HepG2 (cell line): Measurements from ENCODE around the gene FAM111B. TPM values are rescaled to one million over a fixed set of nuclear protein-coding genes. Genes with fewer than 3 reads are reported as not detected.

Source experiments
- CHD4 ChIP-seq: fragments of 200-600 bp; sonication (generic); IDR thresholded peaks from 2 replicates; pipeline ENCODE4 v1.7.0; 2017; ENCODE audit warnings: mild to moderate bottlenecking, low read length, borderline replicate concordance
- CTCF ChIP-seq: sonication (generic); formaldehyde crosslinking; IDR thresholded peaks from 2 replicates; pipeline ENCODE4 v1.5.0; 2020; ENCODE audit warnings: mild to moderate bottlenecking, missing genetic modification reagents, moderate library complexity
- ERF ChIP-seq: IDR thresholded peaks from 2 replicates; pipeline ENCODE4 v1.6.1; 2018; ENCODE audit warnings: missing biosample characterization, missing genetic modification reagents
- HNF1B ChIP-seq: sonication (generic); formaldehyde crosslinking; IDR thresholded peaks from 2 replicates; pipeline ENCODE4 v1.5.1; 2020; ENCODE audit warnings: mild to moderate bottlenecking, moderate library complexity, missing genetic modification reagents
- JUNB ChIP-seq: sonication (generic); formaldehyde crosslinking; IDR thresholded peaks from 2 replicates; pipeline ENCODE4 v1.8.0; 2022; ENCODE audit warnings: missing genetic modification reagents, mild to moderate bottlenecking, borderline replicate concordance
- KAT7 ChIP-seq: IDR thresholded peaks from 2 replicates; pipeline ENCODE4 v1.6.1; 2018; ENCODE audit warnings: borderline replicate concordance, missing compliant biosample characterization
- KMT2A ChIP-seq: sonication (generic); formaldehyde crosslinking; IDR thresholded peaks from 2 replicates; pipeline ENCODE4 v1.4.0; 2020; ENCODE audit warnings: missing genetic modification reagents
- POGZ ChIP-seq: sonication (generic); formaldehyde crosslinking; IDR thresholded peaks from 2 replicates; pipeline ENCODE4 v1.4.0; 2020; ENCODE audit warnings: mild to moderate bottlenecking, missing genetic modification reagents
- PPARG ChIP-seq: conservative IDR thresholded peaks from 2 replicates; pipeline ENCODE4 v1.6.1; 2016; ENCODE audit warnings: missing biosample characterization, missing genetic modification reagents
- SRSF9 ChIP-seq: fragments of 200-400 bp; formaldehyde crosslinking; IDR thresholded peaks from 2 replicates; pipeline ENCODE4 v1.6.1; 2018; ENCODE audit warnings: borderline replicate concordance, mild to moderate bottlenecking, low read depth, low read length; ENCODE audit not compliant: insufficient read depth, poor library complexity, severe bottlenecking
- ZMAT3 ChIP-seq: sonication (generic); formaldehyde crosslinking; conservative IDR thresholded peaks from 2 replicates; pipeline ENCODE4 v1.7.0; 2021; ENCODE audit warnings: missing genetic modification reagents
- ZNF24 ChIP-seq: fragments of 450-650 bp; IDR thresholded peaks from 2 replicates; pipeline ENCODE4 v1.6.1; 2017; ENCODE audit warnings: antibody characterized with exemption, mild to moderate bottlenecking
- ZNF260 ChIP-seq: sonication (generic); formaldehyde crosslinking; IDR thresholded peaks from 2 replicates; pipeline ENCODE4 v1.4.0; 2020; ENCODE audit warnings: missing genetic modification reagents, low read depth, mild to moderate bottlenecking, borderline replicate concordance
- ZNF891 ChIP-seq: sonication (generic); formaldehyde crosslinking; IDR thresholded peaks from 2 replicates; pipeline ENCODE4 v1.5.0; 2020; ENCODE audit warnings: mild to moderate bottlenecking, missing genetic modification reagents
- ZSCAN31 ChIP-seq: sonication (generic); formaldehyde crosslinking; IDR thresholded peaks from 2 replicates; pipeline ENCODE4 v1.5.0; 2020; ENCODE audit warnings: low read depth, mild to moderate bottlenecking, missing genetic modification reagents
- polyA plus RNA-seq, 8 experiments: library from polyadenylated mRNA; depleted of rRNA in 3 of 8; stranded (reverse) in 7 of 8; unstranded in 1 of 8; fragments of >200 nt; fragmentation: Illumina TruSeq in 4 of 8; extraction: Trizol in 4 of 8; gene quantifications; 2 replicates each; pipeline versions ENCODE4 v1.2.1 to v1.2.3, GENCODE V29; 2011 to 2016; ENCODE audit warnings: low read depth in 4 of 8, missing spikeins in 1 of 8, mixed read lengths in 1 of 8; ENCODE audit not compliant: insufficient read depth in 1 of 8
- total RNA-seq, 5 experiments: library from RNA; depleted of rRNA; stranded (reverse); fragments of >200 nt; fragmentation: Illumina TruSeq; extraction: Trizol; gene quantifications; 2 replicates each; pipeline ENCODE4 v1.2.3, GENCODE V29; 2016; ENCODE audit warnings: low read depth in 1 of 5
- TF ChIP-seq, protein P1 (sequence below): sonication (generic); formaldehyde crosslinking; IDR thresholded peaks from 2 replicates; pipeline ENCODE4 v1.5.1; 2020; ENCODE audit warnings: missing genetic modification reagents, mild to moderate bottlenecking, borderline replicate concordance
- TF ChIP-seq, protein P2 (sequence below): sonication (generic); formaldehyde crosslinking; IDR thresholded peaks from 2 replicates; pipeline ENCODE4 v1.9.0; 2022; ENCODE audit warnings: low read depth, missing genetic modification reagents
- TF ChIP-seq, protein P3 (sequence below): sonication (generic); formaldehyde crosslinking; IDR thresholded peaks from 2 replicates; pipeline ENCODE4 v1.8.0; 2022; ENCODE audit warnings: mild to moderate bottlenecking, missing genetic modification reagents
- TF ChIP-seq, protein P4 (sequence below): sonication (generic); formaldehyde crosslinking; IDR thresholded peaks from 2 replicates; pipeline ENCODE4 v1.5.0; 2020; ENCODE audit warnings: missing genetic modification reagents, mild to moderate bottlenecking, borderline replicate concordance

Gene FAM111B
- total and polyA plus RNA-seq, 2 of the 13 experiments (the other 11 are each of a cell fraction or from before 2014, with no cell fraction given), result 1.6 to 28.2 TPM

DNA sequence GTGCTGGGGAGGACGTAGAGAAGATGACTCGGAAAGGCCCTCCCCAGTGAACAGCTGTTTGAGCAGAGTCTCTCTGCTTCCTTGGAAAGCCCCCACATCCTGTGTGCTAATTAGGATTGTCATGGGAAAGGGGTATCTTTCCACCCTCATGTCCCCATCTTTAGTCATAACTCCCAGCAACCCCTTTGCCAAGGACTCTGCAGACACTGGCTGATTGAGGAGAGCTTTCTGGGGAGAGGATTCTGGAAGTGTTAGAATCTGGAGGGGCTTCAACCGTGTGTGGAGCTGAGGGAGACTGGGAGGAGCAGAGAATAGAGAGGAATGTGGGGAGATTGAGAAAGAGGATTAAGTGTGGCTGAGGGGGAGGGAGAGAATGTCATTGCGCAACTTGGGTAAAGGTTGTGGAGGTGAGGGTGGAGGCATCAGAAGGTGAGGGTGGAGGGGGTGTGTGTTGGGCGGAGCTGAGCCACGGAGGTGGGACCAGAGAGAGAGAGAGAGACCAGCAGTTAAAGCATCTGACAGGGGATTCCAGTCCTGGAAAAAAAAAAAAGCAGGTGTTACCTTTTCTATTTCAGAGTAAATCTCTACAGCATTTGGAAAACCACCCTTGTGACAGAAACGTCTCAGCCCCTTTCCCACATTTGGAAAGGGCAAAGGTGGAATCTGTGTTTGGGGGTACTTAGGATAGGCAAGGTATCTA is 67.1 kb downstream of the FAM111B start (continued):
- TF ChIP-seq, protein P1, sequence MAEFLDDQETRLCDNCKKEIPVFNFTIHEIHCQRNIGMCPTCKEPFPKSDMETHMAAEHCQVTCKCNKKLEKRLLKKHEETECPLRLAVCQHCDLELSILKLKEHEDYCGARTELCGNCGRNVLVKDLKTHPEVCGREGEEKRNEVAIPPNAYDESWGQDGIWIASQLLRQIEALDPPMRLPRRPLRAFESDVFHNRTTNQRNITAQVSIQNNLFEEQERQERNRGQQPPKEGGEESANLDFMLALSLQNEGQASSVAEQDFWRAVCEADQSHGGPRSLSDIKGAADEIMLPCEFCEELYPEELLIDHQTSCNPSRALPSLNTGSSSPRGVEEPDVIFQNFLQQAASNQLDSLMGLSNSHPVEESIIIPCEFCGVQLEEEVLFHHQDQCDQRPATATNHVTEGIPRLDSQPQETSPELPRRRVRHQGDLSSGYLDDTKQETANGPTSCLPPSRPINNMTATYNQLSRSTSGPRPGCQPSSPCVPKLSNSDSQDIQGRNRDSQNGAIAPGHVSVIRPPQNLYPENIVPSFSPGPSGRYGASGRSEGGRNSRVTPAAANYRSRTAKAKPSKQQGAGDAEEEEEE (CRISPR knock-in tag), result no peak
- TF ChIP-seq ZNF24, result no peak
- no peak for TF ChIP-seq ZSCAN31 (CRISPR knock-in tag)
- no peak for TF ChIP-seq KAT7 (CRISPR knock-in tag)
- TF ChIP-seq, protein P2, sequence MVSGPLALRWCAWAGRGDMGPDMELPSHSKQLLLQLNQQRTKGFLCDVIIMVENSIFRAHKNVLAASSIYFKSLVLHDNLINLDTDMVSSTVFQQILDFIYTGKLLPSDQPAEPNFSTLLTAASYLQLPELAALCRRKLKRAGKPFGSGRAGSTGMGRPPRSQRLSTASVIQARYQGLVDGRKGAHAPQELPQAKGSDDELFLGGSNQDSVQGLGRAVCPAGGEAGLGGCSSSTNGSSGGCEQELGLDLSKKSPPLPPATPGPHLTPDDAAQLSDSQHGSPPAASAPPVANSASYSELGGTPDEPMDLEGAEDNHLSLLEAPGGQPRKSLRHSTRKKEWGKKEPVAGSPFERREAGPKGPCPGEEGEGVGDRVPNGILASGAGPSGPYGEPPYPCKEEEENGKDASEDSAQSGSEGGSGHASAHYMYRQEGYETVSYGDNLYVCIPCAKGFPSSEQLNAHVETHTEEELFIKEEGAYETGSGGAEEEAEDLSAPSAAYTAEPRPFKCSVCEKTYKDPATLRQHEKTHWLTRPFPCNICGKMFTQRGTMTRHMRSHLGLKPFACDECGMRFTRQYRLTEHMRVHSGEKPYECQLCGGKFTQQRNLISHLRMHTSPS (CRISPR knock-in tag), result no peak
- TF ChIP-seq CHD4, result no peak
- TF ChIP-seq ZNF260 (CRISPR knock-in tag), result no peak
- TF ChIP-seq CTCF (CRISPR knock-in tag), result 0 out of 2 replicates have a peak, but pooled peaks have one; percentile 21
- TF ChIP-seq ERF (CRISPR knock-in tag), result no peak
- TF ChIP-seq, protein P3, sequence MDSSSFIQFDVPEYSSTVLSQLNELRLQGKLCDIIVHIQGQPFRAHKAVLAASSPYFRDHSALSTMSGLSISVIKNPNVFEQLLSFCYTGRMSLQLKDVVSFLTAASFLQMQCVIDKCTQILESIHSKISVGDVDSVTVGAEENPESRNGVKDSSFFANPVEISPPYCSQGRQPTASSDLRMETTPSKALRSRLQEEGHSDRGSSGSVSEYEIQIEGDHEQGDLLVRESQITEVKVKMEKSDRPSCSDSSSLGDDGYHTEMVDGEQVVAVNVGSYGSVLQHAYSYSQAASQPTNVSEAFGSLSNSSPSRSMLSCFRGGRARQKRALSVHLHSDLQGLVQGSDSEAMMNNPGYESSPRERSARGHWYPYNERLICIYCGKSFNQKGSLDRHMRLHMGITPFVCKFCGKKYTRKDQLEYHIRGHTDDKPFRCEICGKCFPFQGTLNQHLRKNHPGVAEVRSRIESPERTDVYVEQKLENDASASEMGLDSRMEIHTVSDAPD (CRISPR knock-in tag), result no peak
- TF ChIP-seq ZNF891 (CRISPR knock-in tag), result no peak
- TF ChIP-seq HNF1B, result no peak
- no peak for TF ChIP-seq ZMAT3 (CRISPR knock-in tag)
- TF ChIP-seq PPARG (CRISPR knock-in tag), result peak; percentile 99
- TF ChIP-seq JUNB, result peak; percentile 69; the same call in 1 of the 2 replicates
- TF ChIP-seq, protein P4, sequence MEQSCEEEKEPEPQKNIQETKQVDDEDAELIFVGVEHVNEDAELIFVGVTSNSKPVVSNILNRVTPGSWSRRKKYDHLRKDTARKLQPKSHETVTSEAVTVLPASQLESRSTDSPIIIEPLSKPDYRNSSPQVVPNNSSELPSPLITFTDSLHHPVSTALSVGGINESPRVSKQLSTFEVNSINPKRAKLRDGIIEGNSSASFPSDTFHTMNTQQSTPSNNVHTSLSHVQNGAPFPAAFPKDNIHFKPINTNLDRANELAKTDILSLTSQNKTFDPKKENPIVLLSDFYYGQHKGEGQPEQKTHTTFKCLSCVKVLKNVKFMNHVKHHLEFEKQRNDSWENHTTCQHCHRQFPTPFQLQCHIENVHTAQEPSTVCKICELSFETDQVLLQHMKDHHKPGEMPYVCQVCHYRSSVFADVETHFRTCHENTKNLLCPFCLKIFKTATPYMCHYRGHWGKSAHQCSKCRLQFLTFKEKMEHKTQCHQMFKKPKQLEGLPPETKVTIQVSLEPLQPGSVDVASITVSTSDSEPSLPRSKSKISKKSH (CRISPR knock-in tag), result no peak
- TF ChIP-seq SRSF9, result no peak
- peak; percentile 47; the same call in 1 of the 2 replicates for TF ChIP-seq POGZ
- TF ChIP-seq KMT2A, result 0 out of 2 replicates have a peak, but pooled peaks have one; percentile 16
